Measurements from ENCODE around the gene NFATC2IP.

Gene NFATC2IP

GRCh38 chr16:28917095-28917494 lies 33.6 kb upstream of the NFATC2IP start:
- in situ Hi-C loops (cut with HindIII; ENCODE audit: low sequenced_read_pairs) = no loop called here
- DNase-seq (ENCODE audit: low read depth, low spot score) = no peak
- H3K4me3 ChIP-seq (ENCODE audit: low read depth, low read length) = no peak overlapping the region
- TF ChIP-seq, protein P1, sequence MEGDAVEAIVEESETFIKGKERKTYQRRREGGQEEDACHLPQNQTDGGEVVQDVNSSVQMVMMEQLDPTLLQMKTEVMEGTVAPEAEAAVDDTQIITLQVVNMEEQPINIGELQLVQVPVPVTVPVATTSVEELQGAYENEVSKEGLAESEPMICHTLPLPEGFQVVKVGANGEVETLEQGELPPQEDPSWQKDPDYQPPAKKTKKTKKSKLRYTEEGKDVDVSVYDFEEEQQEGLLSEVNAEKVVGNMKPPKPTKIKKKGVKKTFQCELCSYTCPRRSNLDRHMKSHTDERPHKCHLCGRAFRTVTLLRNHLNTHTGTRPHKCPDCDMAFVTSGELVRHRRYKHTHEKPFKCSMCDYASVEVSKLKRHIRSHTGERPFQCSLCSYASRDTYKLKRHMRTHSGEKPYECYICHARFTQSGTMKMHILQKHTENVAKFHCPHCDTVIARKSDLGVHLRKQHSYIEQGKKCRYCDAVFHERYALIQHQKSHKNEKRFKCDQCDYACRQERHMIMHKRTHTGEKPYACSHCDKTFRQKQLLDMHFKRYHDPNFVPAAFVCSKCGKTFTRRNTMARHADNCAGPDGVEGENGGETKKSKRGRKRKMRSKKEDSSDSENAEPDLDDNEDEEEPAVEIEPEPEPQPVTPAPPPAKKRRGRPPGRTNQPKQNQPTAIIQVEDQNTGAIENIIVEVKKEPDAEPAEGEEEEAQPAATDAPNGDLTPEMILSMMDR (IDR thresholded peaks at IDR 0.05; ENCODE audit: low read depth, low read length) = no peak

DNA sequence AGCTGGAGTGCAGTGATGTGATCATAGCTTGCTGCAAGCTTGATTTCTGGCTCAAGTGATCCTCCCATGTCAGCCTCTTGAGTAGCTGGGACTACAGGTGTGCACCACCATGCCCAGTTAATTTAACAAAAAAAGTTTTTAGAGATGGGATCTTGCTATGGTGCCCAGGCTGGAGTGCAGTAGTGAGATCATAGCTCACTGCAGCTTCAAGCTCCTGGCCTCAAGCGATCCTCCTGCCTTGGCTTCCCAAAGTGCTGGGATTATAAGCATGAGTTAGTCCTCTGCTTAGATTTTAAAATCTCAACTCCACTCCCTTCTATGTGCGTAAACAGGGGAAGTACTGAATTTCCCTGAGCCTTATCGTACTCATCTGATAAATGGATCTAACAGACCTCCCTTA lies 32.0 kb upstream of the NFATC2IP start:
- in situ Hi-C loops (cut with HindIII; ENCODE audit: low sequenced_read_pairs) = no loop called here
- TF ChIP-seq, protein P1 (IDR thresholded peaks at IDR 0.05; ENCODE audit: low read depth, low read length) = no peak
- DNase-seq (ENCODE audit: low read depth, low spot score) = no peak
- H3K4me3 ChIP-seq (ENCODE audit: low read depth, low read length) = no peak overlapping the region

DNA sequence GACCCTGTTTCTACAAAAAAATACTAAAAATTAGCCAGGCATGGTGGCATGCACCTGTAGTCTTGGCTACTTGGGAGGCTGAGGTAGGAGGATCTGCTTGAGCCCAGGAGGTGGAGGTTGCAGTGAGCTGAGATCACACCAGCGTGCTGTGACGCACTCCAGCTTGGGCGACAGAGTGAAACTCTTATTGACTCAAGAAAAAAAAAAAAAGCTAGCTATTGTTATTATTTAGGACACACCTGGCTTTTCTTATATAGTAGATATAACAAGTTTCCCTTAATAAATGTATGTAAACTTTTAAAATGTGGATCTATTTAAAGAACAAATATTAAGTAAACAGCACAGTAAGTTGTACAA lies 27.5 kb upstream of the NFATC2IP start:
- TF ChIP-seq, protein P1 (IDR thresholded peaks at IDR 0.05; ENCODE audit: low read depth, low read length) = no peak
- no peak for DNase-seq (ENCODE audit: low read depth, low spot score)
- in situ Hi-C loops (cut with HindIII; ENCODE audit: low sequenced_read_pairs) = no loop called here

DNA sequence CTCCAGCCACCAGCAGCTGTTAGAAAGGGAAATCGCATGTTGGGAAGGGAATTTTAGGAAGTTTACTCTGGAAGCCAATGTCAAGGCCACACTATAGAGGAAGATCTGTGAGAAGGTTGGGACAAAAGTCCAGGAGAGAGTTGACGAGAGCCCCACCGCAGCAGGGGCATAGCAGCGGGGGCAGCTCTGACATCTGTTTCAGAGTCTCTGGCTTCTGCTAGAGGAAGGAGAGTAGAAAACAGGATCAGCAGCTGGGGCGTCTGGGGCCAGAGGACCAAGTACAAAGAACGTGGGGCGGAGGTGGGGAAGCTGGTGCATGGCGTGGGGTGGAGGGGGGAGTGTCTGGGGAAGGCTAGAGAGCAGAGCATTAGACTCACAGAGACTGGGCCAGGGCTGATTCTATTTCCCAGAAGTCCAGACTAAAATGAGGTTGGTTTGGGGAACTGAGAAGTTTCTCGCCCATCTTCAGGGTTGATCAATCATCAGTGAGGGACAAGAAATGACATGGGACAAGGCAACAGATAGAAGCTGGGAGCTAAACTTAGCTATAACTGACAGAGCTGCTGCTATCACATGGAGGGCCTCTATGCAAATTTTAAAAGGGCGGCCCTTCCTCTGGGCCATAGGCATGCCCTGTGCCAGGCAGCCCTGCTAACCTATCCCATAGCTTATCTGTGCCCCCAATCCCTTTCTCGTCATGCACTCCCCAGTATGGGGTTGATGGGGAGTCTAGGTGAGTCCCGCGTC lies 26.9 kb upstream of the NFATC2IP start:
- TF ChIP-seq, protein P1 (IDR thresholded peaks at IDR 0.05; ENCODE audit: low read depth, low read length) = no peak
- H3K4me3 ChIP-seq (ENCODE audit: low read depth, low read length) = peak overlapping the region; percentile 78
- in situ Hi-C loops (cut with HindIII; ENCODE audit: low sequenced_read_pairs) = no loop called here
- DNase-seq (ENCODE audit: low read depth, low spot score) = no peak

More for the DNA sequence above, 27.5 kb upstream of the NFATC2IP start:
- no peak overlapping the region for H3K4me3 ChIP-seq (ENCODE audit: low read depth, low read length)

DNA sequence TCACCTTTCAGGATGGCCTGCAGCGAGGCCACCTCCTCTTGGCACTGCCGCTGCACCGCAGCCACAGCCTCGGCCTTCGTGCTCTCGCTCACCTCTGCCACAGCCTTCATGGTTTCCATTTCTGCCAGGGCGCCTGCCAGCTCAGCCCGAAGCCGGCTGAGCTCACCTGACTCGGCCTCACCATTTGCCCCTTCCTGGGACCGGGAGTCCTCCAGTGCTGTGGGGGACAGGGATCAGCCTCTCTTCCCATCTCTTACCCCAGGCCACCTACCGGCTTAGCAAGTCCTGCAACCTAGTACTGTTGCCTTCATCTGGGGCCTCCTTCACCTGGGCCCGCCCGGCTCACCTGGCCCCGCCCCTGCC lies 26.4 kb upstream of the NFATC2IP start:
- DNase-seq (ENCODE audit: low read depth, low spot score) = no peak
- peak overlapping the region; percentile 78 for H3K4me3 ChIP-seq (ENCODE audit: low read depth, low read length)
- TF ChIP-seq, protein P1 (IDR thresholded peaks at IDR 0.05; ENCODE audit: low read depth, low read length) = no peak
- in situ Hi-C loops (cut with HindIII; ENCODE audit: low sequenced_read_pairs) = no loop called here

DNA sequence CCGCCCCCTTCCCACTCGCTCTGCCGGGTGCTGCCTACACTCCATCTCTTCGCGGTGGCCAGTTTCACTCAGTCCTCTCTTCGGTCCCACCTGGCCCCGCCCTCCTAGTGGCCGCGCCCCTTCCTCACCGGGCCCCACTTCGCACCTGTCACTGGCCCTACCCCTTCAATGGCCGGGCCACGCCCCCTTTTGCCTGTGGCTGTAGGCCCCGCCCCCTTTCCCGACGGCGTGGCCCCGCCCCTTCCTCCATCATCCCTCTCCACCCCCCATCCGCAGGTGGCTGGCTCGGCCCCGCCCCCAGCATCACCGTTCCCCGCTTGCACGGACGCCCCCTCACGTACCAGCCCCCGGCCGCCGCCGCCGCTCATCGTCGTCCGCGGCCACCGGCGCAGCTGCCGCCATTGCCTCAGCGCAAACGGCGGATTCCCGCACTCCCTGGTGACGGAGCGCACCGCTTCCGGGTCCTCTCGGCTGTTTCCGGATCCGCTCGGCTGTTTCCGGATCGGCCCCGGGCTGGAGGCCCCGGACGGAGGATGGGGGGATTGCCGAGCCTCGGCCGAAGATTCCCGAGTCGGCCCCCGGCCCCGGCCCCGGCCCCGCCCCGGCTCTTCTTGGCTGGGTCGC lies 25.9 kb upstream of the NFATC2IP start, which contains the start of gene RABEP2:
Gene RABEP2, minus strand, starts transcription at position 477 of the 624 bp plus-strand sequence. Its CDS starts 75 bp downstream, at position 402.
- TF ChIP-seq, protein P1 (IDR thresholded peaks at IDR 0.05; ENCODE audit: low read depth, low read length) = no peak
- in situ Hi-C loops (cut with HindIII; ENCODE audit: low sequenced_read_pairs) = no loop called here

More for the DNA sequence above, 25.9 kb upstream of the NFATC2IP start, which contains the start of gene RABEP2:
- peak; percentile 87 for DNase-seq (ENCODE audit: low read depth, low spot score)
- peak within 1 kb of the TSS; percentile 78 for H3K4me3 ChIP-seq (ENCODE audit: low read depth, low read length)
